DND-41 (cell line): ENCODE measurements around the gene SLC7A6OS.

Experiments used
- EZH2 ChIP-seq: IDR thresholded peaks from 3 replicates; pipeline ENCODE4 v1.6.1; 2012; ENCODE audit warnings: borderline replicate concordance, low read depth, mild to moderate bottlenecking, moderate library complexity, low read length, inconsistent platforms; ENCODE audit not compliant: severe bottlenecking
- TF ChIP-seq, protein P1 (sequence below): IDR thresholded peaks from 2 replicates; pipeline ENCODE4 v1.5.1; 2012; ENCODE audit warnings: borderline replicate concordance, low read length, moderate library complexity, mild to moderate bottlenecking; ENCODE audit not compliant: poor library complexity, severe bottlenecking; ENCODE audit errors: extremely low read depth

DNA sequence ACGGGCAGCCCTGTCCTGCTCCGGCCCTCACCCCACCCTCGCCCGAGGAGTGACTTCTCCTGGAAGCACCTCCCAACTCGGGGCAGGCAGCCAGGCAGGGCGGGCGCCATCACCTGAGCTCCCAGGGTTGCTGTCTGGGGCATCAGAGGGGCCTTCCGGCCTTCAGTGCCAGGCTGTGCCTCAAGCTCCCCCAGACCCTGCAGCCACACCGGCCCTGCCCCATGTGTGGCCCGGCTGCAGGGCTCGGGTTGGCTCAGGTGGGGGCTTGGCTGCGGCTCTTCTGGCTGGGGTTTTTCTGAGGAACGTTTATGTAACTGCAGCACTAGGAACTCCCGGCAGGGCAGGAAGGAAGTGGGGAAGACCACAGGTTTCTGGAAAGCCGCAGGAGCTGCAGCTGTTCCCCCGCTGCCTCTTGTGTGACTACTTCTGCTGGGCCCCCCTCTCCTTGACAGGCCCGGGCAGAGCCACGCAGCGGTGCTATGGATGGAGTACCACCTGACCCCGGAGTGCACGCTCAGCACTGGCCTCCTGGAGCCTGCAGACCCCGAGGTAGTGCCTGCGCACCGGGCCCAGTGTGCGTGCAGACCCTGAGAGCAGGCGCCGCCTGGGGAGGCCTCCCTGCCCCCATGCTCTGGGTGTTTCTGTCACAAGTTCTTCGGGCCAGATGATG lies 45.6 kb upstream of the SLC7A6OS start:
- TF ChIP-seq, protein P1, sequence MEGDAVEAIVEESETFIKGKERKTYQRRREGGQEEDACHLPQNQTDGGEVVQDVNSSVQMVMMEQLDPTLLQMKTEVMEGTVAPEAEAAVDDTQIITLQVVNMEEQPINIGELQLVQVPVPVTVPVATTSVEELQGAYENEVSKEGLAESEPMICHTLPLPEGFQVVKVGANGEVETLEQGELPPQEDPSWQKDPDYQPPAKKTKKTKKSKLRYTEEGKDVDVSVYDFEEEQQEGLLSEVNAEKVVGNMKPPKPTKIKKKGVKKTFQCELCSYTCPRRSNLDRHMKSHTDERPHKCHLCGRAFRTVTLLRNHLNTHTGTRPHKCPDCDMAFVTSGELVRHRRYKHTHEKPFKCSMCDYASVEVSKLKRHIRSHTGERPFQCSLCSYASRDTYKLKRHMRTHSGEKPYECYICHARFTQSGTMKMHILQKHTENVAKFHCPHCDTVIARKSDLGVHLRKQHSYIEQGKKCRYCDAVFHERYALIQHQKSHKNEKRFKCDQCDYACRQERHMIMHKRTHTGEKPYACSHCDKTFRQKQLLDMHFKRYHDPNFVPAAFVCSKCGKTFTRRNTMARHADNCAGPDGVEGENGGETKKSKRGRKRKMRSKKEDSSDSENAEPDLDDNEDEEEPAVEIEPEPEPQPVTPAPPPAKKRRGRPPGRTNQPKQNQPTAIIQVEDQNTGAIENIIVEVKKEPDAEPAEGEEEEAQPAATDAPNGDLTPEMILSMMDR: no peak
- TF ChIP-seq EZH2: no peak
